Stomach (tissue), 9 donors: Measurements from ENCODE around the gene MTRF1. TPM values are rescaled to one million over a fixed set of nuclear protein-coding genes. Genes with fewer than 3 reads are reported as not detected.

Source experiments
- DNase-seq, 2 donors: peaks; one replicate each; pipeline versions ENCODE4 v3.0.0 to v3.0.0-alpha.2; 2013 to 2019
- H3K27ac ChIP-seq, 5 donors: fragments of 200-600 bp in 4 of 5; sonication (generic) in 4 of 5; one replicate each; pipeline ENCODE4 v1.5.1; 2013 to 2019; ENCODE audit warnings: mild to moderate bottlenecking in 1 of 5, moderate library complexity in 1 of 5
- H3K27me3 ChIP-seq, 3 donors: fragments of 200-600 bp; sonication (generic); one replicate each; pipeline ENCODE4 v1.5.1; 2017 to 2019; ENCODE audit warnings: mixed run types in 1 of 3
- H3K36me3 ChIP-seq, 4 donors: fragments of 200-600 bp; sonication (generic); 1 replicate in 3 of 4; 2 replicates in 1 of 4; pipeline ENCODE4 v1.5.1; 2016 to 2019
- H3K4me1 ChIP-seq, 4 donors: fragments of 200-600 bp; sonication (generic); one replicate each; pipeline ENCODE4 v1.5.1; 2016 to 2019
- H3K4me3 ChIP-seq, 4 donors: fragments of 200-600 bp; sonication (generic) in 3 of 4; one replicate each; pipeline ENCODE4 v1.5.1; 2016 to 2019; ENCODE audit warnings: mild to moderate bottlenecking in 1 of 4
- H3K9me3 ChIP-seq, 4 donors: fragments of 200-600 bp; sonication (generic); one replicate each; pipeline ENCODE4 v1.5.1; 2016 to 2019
- CTCF ChIP-seq, 7 experiments: fragments of 450-650 bp in 4 of 7; fragments of 200-600 bp in 3 of 7; sonication (generic) in 3 of 7; IDR thresholded peaks; one replicate each; pipeline ENCODE4 v1.5.1; 2016 to 2019; ENCODE audit warnings: antibody characterized with exemption in 7 of 7, control low read depth in 2 of 7, mild to moderate bottlenecking in 1 of 7
- EP300 ChIP-seq: sonication (generic); formaldehyde crosslinking; IDR thresholded peaks from one replicate; pipeline ENCODE4 v1.6.1; 2017; ENCODE audit warnings: antibody characterized with exemption
- POLR2A ChIP-seq, 4 donors: fragments of 450-650 bp; IDR thresholded peaks; one replicate each; pipeline ENCODE4 v1.6.1; 2016; ENCODE audit warnings: antibody characterized with exemption in 4 of 4, control low read depth in 2 of 4, mild to moderate bottlenecking in 1 of 4, moderate library complexity in 1 of 4
- POLR2AphosphoS5 ChIP-seq, 3 donors: sonication (generic); formaldehyde crosslinking; IDR thresholded peaks; one replicate each; pipeline ENCODE4 v1.6.1; 2016; ENCODE audit warnings: antibody characterized with exemption in 3 of 3
- WGBS, 5 donors: extraction: QIAGEN DNeasy Blood & Tissue Kit in 3 of 5; methylation state at CpG; one replicate each; pipeline versions ENCODE4 v1.1.5 to v1.1.7; 2013 to 2018; 5-methylcytosine and 5-hydroxymethylcytosine counted together
- intact Hi-C: fragments of 100-400 bp; cut with DNase I; formaldehyde crosslinking; loops from one replicate; pipeline ENCODE4 v1.15.1; 2023; ENCODE audit warnings: low total_unique reads
- polyA plus RNA-seq, 3 donors: library from polyadenylated mRNA; stranded (reverse); fragments of 200-250 nt; gene quantifications; one replicate each; pipeline ENCODE4 v1.2.3, GENCODE V29; 2013
- total RNA-seq, 5 donors: library from RNA; depleted of rRNA; stranded (reverse); fragments of >200 nt; gene quantifications; one replicate each; pipeline versions ENCODE4 v1.1.0 to v1.2.3, GENCODE V29; 2014 to 2016
- donor health status: healthy with polysubstance abuse.
- donor health status: Bipolar disorder and iron deficiency.
- donor health status: healthy.

MTRF1 gene
- total and polyA plus RNA-seq, 8 donors, result 6.4 to 29.9 (median 10.1) TPM

DNA sequence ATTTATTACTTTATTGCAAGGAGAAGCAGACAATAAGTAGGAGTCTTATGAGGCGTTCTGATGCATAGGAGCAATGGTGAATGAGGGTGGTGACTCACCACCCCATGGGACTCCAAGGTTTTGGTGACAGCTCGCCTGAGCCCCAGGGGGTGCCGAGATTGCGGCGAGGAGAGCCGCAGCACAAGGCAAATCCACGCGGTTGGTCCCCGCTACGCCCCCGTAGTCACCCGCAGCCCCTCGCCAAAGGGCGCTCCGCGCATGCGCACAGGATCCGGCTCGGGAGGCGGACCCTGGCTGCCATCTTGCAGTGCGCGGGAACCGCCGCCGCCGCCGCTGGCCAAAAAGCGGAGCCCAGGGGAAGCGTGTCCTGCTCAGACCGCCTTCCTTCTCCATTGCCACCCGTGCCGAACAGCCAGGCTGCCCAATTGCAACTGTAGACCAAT, 47.6 kb upstream of the MTRF1 start, which contains the start of gene NAA16:
NAA16 (plus strand) TSS at position 305 of the 443 bp plus-strand sequence. CDS start 262 bp downstream, outside the sequence.
- H3K27ac ChIP-seq, result peak within 1 kb of the TSS; percentile 89 to 97 (median 96)
- TF ChIP-seq EP300 (no peak), POLR2AphosphoS5 (IDR thresholded peaks at IDR 0.05) (peak; percentile 69 to 93 (median 85)), POLR2A (IDR thresholded peaks at IDR 0.05) (no peak)
- peak within 1 kb of the TSS; percentile 79 to 92 (median 86) for H3K4me3 ChIP-seq
- H3K36me3 ChIP-seq, result no peaks in the 10 kb centered on the region
- peaks cover 10 to 43% (median 33%) of the 10 kb centered on the region in 4 donors for H3K4me1 ChIP-seq
- H3K9me3 ChIP-seq, result no peaks in the 10 kb centered on the region
- 0 to 1% (median 0%) methylated on average over 11 to 32 of the region's 32 CpGs for WGBS, 5 donors
- DNase-seq, result peak; percentile 88 to 98
- H3K27me3 ChIP-seq, result no peaks in the 10 kb centered on the region
- intact Hi-C loops, result no loop called here

DNA sequence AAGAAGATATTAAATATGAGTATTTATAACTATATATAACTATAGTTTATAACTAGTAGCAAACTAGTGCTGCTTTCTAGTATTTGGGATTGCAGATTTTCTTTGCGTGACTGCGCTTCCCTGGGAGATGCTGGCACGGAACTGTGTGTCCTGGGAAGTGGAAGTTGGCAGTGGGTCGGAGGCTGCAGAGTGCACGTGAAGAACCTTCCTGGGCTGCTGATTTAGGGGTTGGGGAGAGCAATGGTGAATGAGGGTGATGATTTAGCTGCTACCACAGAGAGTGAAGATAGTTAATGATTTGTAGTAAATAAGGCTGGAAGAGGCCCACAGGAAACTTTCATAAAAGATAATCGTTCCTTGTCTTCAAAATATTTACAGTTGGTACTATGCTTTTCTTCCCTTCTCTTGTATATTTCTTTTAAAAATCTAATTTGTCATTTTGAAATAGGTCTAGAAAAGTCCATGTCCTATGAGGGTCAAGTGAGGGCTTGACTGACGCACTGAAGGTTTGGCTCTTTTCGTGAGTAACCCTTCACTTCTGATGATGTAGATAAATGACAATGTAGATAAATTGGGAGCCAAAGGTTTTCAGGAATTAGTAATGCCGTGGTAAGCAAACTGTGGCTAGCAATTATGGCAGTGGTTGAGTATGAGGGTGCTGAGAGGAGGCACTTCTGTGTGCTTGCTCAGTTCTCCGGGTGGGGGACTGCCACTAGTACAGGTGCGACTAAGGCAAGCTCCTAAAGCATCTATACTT, 44.7 kb upstream of the MTRF1 start:
- H3K36me3 ChIP-seq, result no peaks in the 10 kb centered on the region
- no peak overlapping the region for H3K4me3 ChIP-seq
- H3K9me3 ChIP-seq, result no peaks in the 10 kb centered on the region
- H3K4me1 ChIP-seq, result peaks cover 0 to 15% (median 10%) of the 10 kb centered on the region in 4 donors
- no peak for DNase-seq
- TF ChIP-seq POLR2AphosphoS5 (IDR thresholded peaks at IDR 0.05) (no peak), POLR2A (IDR thresholded peaks at IDR 0.05) (no peak), EP300 (no peak), CTCF (IDR thresholded peaks at IDR 0.05) (no peak)
- no peaks in the 10 kb centered on the region for H3K27me3 ChIP-seq
- WGBS, 5 donors, result 78 to 84% (median 80%) methylated on average over 11 of the region's 11 CpGs
- intact Hi-C loops, result no loop called here
- H3K27ac ChIP-seq, result no peak overlapping the region

GRCh38 chr13:41306271-41307145, 43.1 kb upstream of the MTRF1 start:
- TF ChIP-seq POLR2A (IDR thresholded peaks at IDR 0.05), result no peak
- TF ChIP-seq POLR2AphosphoS5 (IDR thresholded peaks at IDR 0.05), result no peak
- TF ChIP-seq CTCF (IDR thresholded peaks at IDR 0.05), result no peak
- TF ChIP-seq EP300, result no peak
- H3K4me3 ChIP-seq, result no peak overlapping the region

DNA sequence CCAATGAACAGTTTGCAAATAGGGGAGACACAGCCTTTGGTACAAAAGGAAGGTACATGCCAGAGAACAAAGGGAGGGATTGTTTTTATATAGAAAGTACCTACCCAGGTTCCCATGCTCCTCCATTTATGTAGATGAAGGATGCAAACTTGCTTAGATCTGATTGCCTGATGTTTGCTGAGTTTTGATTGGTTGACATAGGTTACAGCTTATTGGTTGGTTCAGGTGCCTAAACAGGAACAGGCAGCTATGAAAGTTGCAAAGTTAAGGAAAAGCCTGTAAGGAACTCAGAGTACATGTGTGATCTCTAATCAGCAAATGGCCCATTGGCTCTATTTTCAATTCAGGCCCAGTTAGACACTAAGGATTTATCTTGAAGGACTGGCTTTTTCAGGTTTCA, 41.2 kb upstream of the MTRF1 start:
- Histone ChIP-seq H3K9me3 (no peaks in the 10 kb centered on the region), H3K27ac (no peak overlapping the region), H3K27me3 (no peaks in the 10 kb centered on the region), H3K4me3 (no peak overlapping the region), H3K36me3 (no peaks in the 10 kb centered on the region), H3K4me1 (peaks cover 0 to 6% (median 0%) of the 10 kb centered on the region in 4 donors)
- intact Hi-C loops, result no loop called here
- DNase-seq, result no peak
- TF ChIP-seq POLR2A (IDR thresholded peaks at IDR 0.05) (no peak), EP300 (no peak), CTCF (IDR thresholded peaks at IDR 0.05) (no peak), POLR2AphosphoS5 (IDR thresholded peaks at IDR 0.05) (no peak)

More at GRCh38 chr13:41306271-41307145, 43.1 kb upstream of the MTRF1 start:
- Histone ChIP-seq H3K36me3 (no peaks in the 10 kb centered on the region), H3K9me3 (no peaks in the 10 kb centered on the region), H3K27ac (no peak overlapping the region), H3K27me3 (no peaks in the 10 kb centered on the region), H3K4me1 (peaks cover 0 to 9% (median 5%) of the 10 kb centered on the region in 4 donors)
- intact Hi-C loops, result no loop called here
- DNase-seq, result peak in 1 of 2 donors; percentile 35
- WGBS, 5 donors, result 73 to 74% (median 74%) methylated on average over 15 of the region's 15 CpGs
